Fibroblast of lung (primary cell): ENCODE data around the gene ETS1.

Source experiments
- EZH2 ChIP-seq: IDR thresholded peaks from 2 replicates; pipeline ENCODE4 v1.5.1; 2012; ENCODE audit warnings: low read length, control low read depth, mild to moderate bottlenecking; ENCODE audit errors: missing control alignments
- TF ChIP-seq, protein P1 (sequence below), 2 donors: IDR thresholded peaks in 1 of 2; conservative IDR thresholded peaks in 1 of 2; 1 replicate in 1 of 2; 2 replicates in 1 of 2; pipeline ENCODE4 v1.5.1; 2011 to 2012; ENCODE audit warnings: low read length in 2 of 2, control low read depth in 1 of 2, inconsistent platforms in 1 of 2, low read depth in 1 of 2, mild to moderate bottlenecking in 1 of 2

DNA sequence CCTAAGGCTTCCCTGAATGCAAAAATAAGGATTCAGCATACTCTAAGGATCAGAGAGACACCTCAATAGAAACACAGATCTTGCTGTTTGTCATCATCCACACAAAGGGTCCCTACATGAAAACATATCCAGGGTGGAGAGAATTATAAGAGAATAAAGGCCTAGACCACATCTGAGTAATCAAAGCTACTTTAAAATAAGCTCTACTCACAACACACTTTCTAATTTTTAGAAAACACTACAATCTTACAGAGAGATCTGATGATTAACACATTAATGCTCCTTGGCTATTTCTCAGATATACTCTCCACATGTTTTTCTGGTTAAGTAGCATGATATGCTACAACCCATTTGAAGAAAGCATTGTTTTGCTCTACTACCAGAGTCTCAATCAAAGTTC is 108.2 kb downstream of the ETS1 start:
- TF ChIP-seq, protein P1, sequence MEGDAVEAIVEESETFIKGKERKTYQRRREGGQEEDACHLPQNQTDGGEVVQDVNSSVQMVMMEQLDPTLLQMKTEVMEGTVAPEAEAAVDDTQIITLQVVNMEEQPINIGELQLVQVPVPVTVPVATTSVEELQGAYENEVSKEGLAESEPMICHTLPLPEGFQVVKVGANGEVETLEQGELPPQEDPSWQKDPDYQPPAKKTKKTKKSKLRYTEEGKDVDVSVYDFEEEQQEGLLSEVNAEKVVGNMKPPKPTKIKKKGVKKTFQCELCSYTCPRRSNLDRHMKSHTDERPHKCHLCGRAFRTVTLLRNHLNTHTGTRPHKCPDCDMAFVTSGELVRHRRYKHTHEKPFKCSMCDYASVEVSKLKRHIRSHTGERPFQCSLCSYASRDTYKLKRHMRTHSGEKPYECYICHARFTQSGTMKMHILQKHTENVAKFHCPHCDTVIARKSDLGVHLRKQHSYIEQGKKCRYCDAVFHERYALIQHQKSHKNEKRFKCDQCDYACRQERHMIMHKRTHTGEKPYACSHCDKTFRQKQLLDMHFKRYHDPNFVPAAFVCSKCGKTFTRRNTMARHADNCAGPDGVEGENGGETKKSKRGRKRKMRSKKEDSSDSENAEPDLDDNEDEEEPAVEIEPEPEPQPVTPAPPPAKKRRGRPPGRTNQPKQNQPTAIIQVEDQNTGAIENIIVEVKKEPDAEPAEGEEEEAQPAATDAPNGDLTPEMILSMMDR (conservative IDR thresholded peaks at IDR 0.05 in 1 of 2, IDR thresholded peaks at IDR 0.05 in 1 of 2; ENCODE audit: low read depth in 1 of 2, low read length in 2 of 2): no peak
- no peak for TF ChIP-seq EZH2
